A549 (cell line): ENCODE data around the gene CDKN2D. TPM values are rescaled to one million over a fixed set of nuclear protein-coding genes. Genes with fewer than 3 reads are reported as not detected.

Experiments used
- CBX8 ChIP-seq: fragments of 200-600 bp; sonication (generic); IDR thresholded peaks from 2 replicates; pipeline ENCODE4 v1.6.1; 2016
- EHF ChIP-seq: fragments of 250-450 bp; sonication (Bioruptor Pico); IDR thresholded peaks from 2 replicates; pipeline ENCODE4 v1.5.0; 2020; ENCODE audit warnings: mild to moderate bottlenecking
- ELK1 ChIP-seq: fragments of 150-350 bp; IDR thresholded peaks from 2 replicates; pipeline ENCODE4 v1.6.1; 2014; ENCODE audit warnings: low read depth, mild to moderate bottlenecking, low read length
- EP300 ChIP-seq, 2 experiments: fragments of >200 bp; sonication (Bioruptor Twin); formaldehyde crosslinking; IDR thresholded peaks; 2 replicates in 1 of 2; 3 replicates in 1 of 2; pipeline ENCODE4 v1.6.1; 2016 to 2017
- ESRRA ChIP-seq: fragments of 150-350 bp; IDR thresholded peaks from 2 replicates; pipeline ENCODE4 v1.6.1; 2014; ENCODE audit warnings: mild to moderate bottlenecking, low read length, borderline replicate concordance
- FOSB ChIP-seq: fragments of 250-450 bp; sonication (Bioruptor Pico); IDR thresholded peaks from 2 replicates; pipeline ENCODE4 v1.5.0; 2020; ENCODE audit warnings: mild to moderate bottlenecking, moderate library complexity
- HES2 ChIP-seq: fragments of >200 bp; sonication (Bioruptor Twin); formaldehyde crosslinking; IDR thresholded peaks from 2 replicates; pipeline ENCODE4 v1.6.1; 2016
- HEYL ChIP-seq: fragments of 250-450 bp; sonication (Bioruptor Pico); IDR thresholded peaks from 2 replicates; pipeline ENCODE4 v1.8.0; 2021; ENCODE audit warnings: mild to moderate bottlenecking, moderate library complexity
- HMGXB4 ChIP-seq: fragments of 250-450 bp; sonication (Bioruptor Pico); IDR thresholded peaks from 2 replicates; pipeline ENCODE4 v1.5.0; 2021; ENCODE audit warnings: mild to moderate bottlenecking, moderate library complexity, borderline replicate concordance
- NPAS2 ChIP-seq: fragments of 250-450 bp; sonication (Bioruptor Pico); IDR thresholded peaks from 2 replicates; pipeline ENCODE4 v1.8.0; 2022; ENCODE audit warnings: mild to moderate bottlenecking, moderate library complexity, borderline replicate concordance
- NR3C1 ChIP-seq: fragments of >200 bp; sonication (Bioruptor Twin); formaldehyde crosslinking; IDR thresholded peaks from 3 replicates; pipeline ENCODE4 v1.6.1; 2017
- POLR2A ChIP-seq: IDR thresholded peaks from 2 replicates; pipeline ENCODE4 v1.6.1; 2012; ENCODE audit warnings: mild to moderate bottlenecking, low read length
- RFX5 ChIP-seq: fragments of 450-650 bp; IDR thresholded peaks from 2 replicates; pipeline ENCODE4 v1.7.1; 2014; ENCODE audit warnings: antibody characterized with exemption, mild to moderate bottlenecking, moderate library complexity
- SMC3 ChIP-seq: fragments of >200 bp; sonication (Bioruptor Twin); formaldehyde crosslinking; IDR thresholded peaks from 3 replicates; pipeline ENCODE4 v1.6.1; 2018; ENCODE audit warnings: inconsistent platforms
- TP53 ChIP-seq: fragments of 250-450 bp; sonication (Bioruptor Pico); IDR thresholded peaks from 2 replicates; pipeline ENCODE4 v1.5.0; 2021; ENCODE audit warnings: mild to moderate bottlenecking, moderate library complexity
- ZNF302 ChIP-seq: fragments of 250-450 bp; sonication (Bioruptor Pico); IDR thresholded peaks from 2 replicates; pipeline ENCODE4 v1.9.0; 2021; ENCODE audit warnings: inconsistent platforms, mild to moderate bottlenecking, moderate library complexity
- ZSCAN20 ChIP-seq: fragments of 250-450 bp; sonication (Bioruptor Pico); IDR thresholded peaks from 2 replicates; pipeline ENCODE4 v1.8.0; 2022; ENCODE audit warnings: mild to moderate bottlenecking, moderate library complexity
- polyA plus RNA-seq, 4 experiments: library from polyadenylated mRNA; depleted of rRNA in 3 of 4; stranded (reverse); fragments of >200 nt; fragmentation: RNase III in 1 of 4; extraction: RNeasy Plus Mini Kit Qiagen cat#74134 plus additional on column Dnase treatment in 1 of 4; gene quantifications; 2 replicates in 3 of 4; 3 replicates in 1 of 4; pipeline ENCODE4 v1.2.3, GENCODE V29; 2011 to 2017
- TF ChIP-seq, protein P1 (sequence below): IDR thresholded peaks from 2 replicates; pipeline ENCODE4 v1.6.1; 2012
- TF ChIP-seq, protein P2 (sequence below): fragments of >200 bp; sonication (Bioruptor Twin); formaldehyde crosslinking; IDR thresholded peaks from 3 replicates; pipeline ENCODE4 v1.6.1; 2016
- TF ChIP-seq, protein P3 (sequence below): fragments of 200-600 bp; sonication (generic); IDR thresholded peaks from 2 replicates; pipeline ENCODE4 v1.6.1; 2016; ENCODE audit warnings: antibody characterized with exemption, mild to moderate bottlenecking, moderate library complexity
- TF ChIP-seq, protein P4 (sequence below): IDR thresholded peaks from 2 replicates; pipeline ENCODE4 v1.6.1; 2012; ENCODE audit warnings: low read depth, borderline replicate concordance

The CDKN2D gene
- polyA plus RNA-seq, 2 of the 4 experiments (the other 2 are of a cell fraction), result 3.1 to 4.3 TPM

DNA sequence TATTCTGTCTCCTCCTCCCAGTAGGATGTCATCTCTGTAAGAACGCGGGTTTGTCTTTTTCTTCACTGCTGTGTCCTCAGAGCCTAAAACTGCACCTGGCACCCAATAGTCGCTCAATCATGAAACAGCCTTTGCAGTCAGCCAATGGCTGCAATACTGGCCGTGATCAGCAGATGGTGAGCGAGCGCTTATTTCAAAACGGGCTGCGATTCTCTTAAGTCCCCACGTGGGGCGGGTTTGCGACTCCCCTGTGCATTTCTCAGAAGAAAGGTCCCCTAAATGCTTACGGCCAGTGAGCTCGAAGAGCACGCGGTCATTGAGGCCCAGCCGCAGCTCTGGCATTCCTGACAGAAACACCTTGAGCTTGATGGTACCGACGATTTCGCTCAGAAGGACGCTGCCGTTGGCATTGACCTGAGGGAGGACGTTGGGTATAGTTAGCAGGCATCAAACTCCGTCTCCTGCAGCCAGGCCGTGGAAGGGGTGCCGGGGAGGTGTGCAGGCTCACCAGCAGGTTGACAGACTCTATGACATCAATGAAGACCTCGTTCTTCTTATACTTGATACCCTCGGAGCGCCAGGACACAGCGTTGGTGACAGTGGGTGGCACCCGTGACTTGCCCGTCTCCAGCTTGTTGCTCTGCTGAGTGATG is 12.3 kb upstream of the CDKN2D start (continued):
- TF ChIP-seq HMGXB4 (CRISPR knock-in tag) (no peak), ZSCAN20 (CRISPR knock-in tag) (no peak), CBX8 (no peak), HES2 (no peak), HEYL (CRISPR knock-in tag) (no peak), TP53 (CRISPR knock-in tag) (no peak), FOSB (CRISPR knock-in tag) (no peak), ESRRA (no peak), EP300 (IDR thresholded peaks at IDR 0.05) (no peak), EHF (CRISPR knock-in tag) (no peak), ZNF302 (no peak), NR3C1 (no peak), ELK1 (no peak), POLR2A (no peak), RFX5 (no peak), SMC3 (peak; percentile 87), NPAS2 (no peak)
- TF ChIP-seq, protein P1, sequence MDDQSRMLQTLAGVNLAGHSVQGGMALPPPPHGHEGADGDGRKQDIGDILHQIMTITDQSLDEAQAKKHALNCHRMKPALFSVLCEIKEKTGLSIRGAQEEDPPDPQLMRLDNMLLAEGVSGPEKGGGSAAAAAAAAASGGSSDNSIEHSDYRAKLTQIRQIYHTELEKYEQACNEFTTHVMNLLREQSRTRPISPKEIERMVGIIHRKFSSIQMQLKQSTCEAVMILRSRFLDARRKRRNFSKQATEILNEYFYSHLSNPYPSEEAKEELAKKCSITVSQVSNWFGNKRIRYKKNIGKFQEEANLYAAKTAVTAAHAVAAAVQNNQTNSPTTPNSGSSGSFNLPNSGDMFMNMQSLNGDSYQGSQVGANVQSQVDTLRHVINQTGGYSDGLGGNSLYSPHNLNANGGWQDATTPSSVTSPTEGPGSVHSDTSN, result no peak
- TF ChIP-seq, protein P2, sequence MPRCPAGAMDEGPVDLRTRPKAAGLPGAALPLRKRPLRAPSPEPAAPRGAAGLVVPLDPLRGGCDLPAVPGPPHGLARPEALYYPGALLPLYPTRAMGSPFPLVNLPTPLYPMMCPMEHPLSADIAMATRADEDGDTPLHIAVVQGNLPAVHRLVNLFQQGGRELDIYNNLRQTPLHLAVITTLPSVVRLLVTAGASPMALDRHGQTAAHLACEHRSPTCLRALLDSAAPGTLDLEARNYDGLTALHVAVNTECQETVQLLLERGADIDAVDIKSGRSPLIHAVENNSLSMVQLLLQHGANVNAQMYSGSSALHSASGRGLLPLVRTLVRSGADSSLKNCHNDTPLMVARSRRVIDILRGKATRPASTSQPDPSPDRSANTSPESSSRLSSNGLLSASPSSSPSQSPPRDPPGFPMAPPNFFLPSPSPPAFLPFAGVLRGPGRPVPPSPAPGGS, result no peak
- TF ChIP-seq, protein P3, sequence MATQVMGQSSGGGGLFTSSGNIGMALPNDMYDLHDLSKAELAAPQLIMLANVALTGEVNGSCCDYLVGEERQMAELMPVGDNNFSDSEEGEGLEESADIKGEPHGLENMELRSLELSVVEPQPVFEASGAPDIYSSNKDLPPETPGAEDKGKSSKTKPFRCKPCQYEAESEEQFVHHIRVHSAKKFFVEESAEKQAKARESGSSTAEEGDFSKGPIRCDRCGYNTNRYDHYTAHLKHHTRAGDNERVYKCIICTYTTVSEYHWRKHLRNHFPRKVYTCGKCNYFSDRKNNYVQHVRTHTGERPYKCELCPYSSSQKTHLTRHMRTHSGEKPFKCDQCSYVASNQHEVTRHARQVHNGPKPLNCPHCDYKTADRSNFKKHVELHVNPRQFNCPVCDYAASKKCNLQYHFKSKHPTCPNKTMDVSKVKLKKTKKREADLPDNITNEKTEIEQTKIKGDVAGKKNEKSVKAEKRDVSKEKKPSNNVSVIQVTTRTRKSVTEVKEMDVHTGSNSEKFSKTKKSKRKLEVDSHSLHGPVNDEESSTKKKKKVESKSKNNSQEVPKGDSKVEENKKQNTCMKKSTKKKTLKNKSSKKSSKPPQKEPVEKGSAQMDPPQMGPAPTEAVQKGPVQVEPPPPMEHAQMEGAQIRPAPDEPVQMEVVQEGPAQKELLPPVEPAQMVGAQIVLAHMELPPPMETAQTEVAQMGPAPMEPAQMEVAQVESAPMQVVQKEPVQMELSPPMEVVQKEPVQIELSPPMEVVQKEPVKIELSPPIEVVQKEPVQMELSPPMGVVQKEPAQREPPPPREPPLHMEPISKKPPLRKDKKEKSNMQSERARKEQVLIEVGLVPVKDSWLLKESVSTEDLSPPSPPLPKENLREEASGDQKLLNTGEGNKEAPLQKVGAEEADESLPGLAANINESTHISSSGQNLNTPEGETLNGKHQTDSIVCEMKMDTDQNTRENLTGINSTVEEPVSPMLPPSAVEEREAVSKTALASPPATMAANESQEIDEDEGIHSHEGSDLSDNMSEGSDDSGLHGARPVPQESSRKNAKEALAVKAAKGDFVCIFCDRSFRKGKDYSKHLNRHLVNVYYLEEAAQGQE, result no peak
- TF ChIP-seq, protein P4, sequence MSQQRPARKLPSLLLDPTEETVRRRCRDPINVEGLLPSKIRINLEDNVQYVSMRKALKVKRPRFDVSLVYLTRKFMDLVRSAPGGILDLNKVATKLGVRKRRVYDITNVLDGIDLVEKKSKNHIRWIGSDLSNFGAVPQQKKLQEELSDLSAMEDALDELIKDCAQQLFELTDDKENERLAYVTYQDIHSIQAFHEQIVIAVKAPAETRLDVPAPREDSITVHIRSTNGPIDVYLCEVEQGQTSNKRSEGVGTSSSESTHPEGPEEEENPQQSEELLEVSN, result peak; percentile 57; the same call in 1 of the 2 replicates
